ENCODE results near the gene SPRED1. TPM values are rescaled to one million over a fixed set of nuclear protein-coding genes. Genes with fewer than 3 reads are reported as not detected.
A peak's percentile ranks its signal among the peaks of the same experiment; 100 is the strongest.

The SPRED1 gene
- total RNA-seq, 1 donor from 2014 or later, result 20.4 TPM

DNA sequence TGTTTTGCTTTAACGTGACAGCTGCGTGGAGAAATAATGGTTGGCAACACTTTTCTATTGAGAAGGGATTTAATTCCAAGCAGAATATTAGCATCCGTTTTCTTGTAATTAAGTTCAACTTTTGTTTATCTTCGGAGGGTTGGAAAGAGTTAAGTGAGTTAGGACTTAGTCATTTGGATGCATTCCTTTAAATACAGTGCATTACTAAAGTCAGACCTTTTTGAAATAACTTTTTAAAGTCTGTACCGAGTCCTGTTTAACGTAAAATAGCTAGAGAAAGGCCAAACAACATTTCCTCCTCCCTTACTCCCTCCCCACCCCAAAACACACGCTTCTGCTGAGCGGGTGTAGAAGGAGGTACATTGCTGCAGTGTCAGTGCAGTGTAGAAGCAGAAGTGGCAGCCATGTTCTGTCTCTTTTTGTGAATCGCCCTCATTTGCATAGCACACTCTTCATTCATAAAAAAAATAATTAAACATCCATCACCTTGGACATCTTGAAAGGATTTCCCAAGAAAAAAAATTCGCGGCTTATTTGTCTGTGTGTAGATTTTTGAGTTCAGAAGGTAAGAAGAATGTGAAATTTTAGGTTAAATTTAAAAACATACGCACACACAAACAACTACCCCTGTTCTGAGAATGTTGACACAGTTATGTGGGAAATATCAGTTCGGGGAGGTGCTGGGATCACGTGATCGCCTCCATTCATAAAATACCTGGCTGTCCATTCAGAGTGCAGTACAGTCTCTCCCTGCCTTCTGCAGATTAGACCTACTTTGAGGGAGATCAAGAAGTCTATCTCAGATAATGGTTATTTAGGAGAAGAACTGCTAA, 1.6 kb downstream of the SPRED1 start:
- Histone ChIP-seq H3K36me3 (ENCODE audit: control insufficient read depth, insufficient read depth, low read length) (no peaks in the 10 kb centered on the region), H3K4me3 (ENCODE audit: low read depth, low read length) (peak overlapping the region; percentile 82)
- no peak for DNase-seq (ENCODE audit: low read depth)

DNA sequence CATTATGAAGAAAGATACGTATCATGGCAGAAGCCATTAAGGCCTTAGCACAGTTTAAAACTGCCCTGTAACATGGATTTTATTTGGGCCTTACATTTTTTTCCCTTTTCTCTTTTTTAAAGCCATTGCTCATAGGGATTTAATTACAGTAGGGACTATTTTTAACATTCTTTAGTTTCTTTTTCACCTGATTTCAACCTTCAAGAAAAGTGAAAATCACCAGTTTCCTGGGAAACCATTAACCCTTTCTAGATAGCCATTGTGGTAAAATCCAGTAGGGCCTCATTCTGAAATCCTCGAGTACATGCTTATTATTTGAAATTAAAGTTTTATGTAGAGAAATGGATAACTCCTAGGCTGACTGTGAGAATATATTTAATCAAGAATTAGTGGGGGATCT, 3.1 kb downstream of the SPRED1 start:
- Histone ChIP-seq H3K4me3 (ENCODE audit: low read depth, low read length) (peak overlapping the region; percentile 1), H3K36me3 (ENCODE audit: control insufficient read depth, insufficient read depth, low read length) (no peaks in the 10 kb centered on the region), H3K27me3 (ENCODE audit: control insufficient read depth, insufficient read depth, low read length) (no peaks in the 10 kb centered on the region)
- TF ChIP-seq, protein P1, sequence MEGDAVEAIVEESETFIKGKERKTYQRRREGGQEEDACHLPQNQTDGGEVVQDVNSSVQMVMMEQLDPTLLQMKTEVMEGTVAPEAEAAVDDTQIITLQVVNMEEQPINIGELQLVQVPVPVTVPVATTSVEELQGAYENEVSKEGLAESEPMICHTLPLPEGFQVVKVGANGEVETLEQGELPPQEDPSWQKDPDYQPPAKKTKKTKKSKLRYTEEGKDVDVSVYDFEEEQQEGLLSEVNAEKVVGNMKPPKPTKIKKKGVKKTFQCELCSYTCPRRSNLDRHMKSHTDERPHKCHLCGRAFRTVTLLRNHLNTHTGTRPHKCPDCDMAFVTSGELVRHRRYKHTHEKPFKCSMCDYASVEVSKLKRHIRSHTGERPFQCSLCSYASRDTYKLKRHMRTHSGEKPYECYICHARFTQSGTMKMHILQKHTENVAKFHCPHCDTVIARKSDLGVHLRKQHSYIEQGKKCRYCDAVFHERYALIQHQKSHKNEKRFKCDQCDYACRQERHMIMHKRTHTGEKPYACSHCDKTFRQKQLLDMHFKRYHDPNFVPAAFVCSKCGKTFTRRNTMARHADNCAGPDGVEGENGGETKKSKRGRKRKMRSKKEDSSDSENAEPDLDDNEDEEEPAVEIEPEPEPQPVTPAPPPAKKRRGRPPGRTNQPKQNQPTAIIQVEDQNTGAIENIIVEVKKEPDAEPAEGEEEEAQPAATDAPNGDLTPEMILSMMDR (IDR thresholded peaks at IDR 0.05; ENCODE audit: insufficient read depth, low read length, poor library complexity, severe bottlenecking), result no peak
- no peak for DNase-seq (ENCODE audit: low read depth)

More for the DNA sequence above, 1.6 kb downstream of the SPRED1 start:
- TF ChIP-seq, protein P1 (IDR thresholded peaks at IDR 0.05; ENCODE audit: insufficient read depth, low read length, poor library complexity, severe bottlenecking), result no peak
- no peaks in the 10 kb centered on the region for H3K27me3 ChIP-seq (ENCODE audit: control insufficient read depth, insufficient read depth, low read length)

DNA sequence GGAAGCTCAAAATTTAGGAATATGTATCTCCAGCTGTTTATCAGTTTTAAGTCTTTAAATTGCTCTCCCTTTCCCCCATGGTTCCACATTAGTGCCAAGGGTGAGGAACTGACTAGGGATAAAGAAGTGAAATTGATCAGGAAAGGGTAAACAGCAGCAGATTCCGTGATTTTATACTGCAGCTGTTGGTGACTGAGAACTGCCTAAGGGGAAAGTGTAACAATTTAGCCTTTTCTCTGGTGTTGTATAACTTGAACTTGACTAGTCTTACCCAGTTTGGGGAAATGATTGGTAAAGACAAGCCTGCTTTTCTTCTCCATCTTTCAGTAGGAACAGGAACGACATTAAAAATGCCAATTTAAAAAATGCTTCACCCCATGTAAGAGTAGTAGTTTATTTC, 5.0 kb downstream of the SPRED1 start:
- DNase-seq (ENCODE audit: low read depth), result no peak
- H3K4me3 ChIP-seq (ENCODE audit: low read depth, low read length), result no peak overlapping the region

DNA sequence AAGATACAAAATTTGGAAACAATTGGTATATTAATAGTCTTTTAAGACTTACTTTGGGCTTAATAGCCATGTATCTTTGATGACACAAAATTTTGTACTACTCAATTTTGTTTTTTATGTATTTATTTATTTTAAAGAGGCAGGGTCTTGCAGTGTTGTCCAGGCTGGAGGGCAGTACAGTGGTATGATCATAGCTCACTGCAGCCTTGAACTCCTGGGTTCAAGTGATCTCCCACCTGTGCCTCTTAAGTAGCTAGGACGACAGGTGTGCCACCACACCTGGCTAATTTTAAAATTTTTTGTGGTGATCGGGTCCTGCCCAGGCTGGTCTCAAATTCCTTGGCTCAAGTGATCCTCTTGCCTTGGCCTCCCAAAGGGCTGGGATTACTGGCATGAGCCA, 6.5 kb downstream of the SPRED1 start:
- H3K27me3 ChIP-seq (ENCODE audit: control insufficient read depth, insufficient read depth, low read length), result no peaks in the 10 kb centered on the region
- TF ChIP-seq, protein P1 (IDR thresholded peaks at IDR 0.05; ENCODE audit: insufficient read depth, low read length, poor library complexity, severe bottlenecking), result no peak
- no peaks in the 10 kb centered on the region for H3K36me3 ChIP-seq (ENCODE audit: control insufficient read depth, insufficient read depth, low read length)
- H3K4me3 ChIP-seq (ENCODE audit: low read depth, low read length), result no peak overlapping the region
- no peak for DNase-seq (ENCODE audit: low read depth)

More for the DNA sequence above, 5.0 kb downstream of the SPRED1 start:
- TF ChIP-seq, protein P1 (IDR thresholded peaks at IDR 0.05; ENCODE audit: insufficient read depth, low read length, poor library complexity, severe bottlenecking), result no peak
- H3K27me3 ChIP-seq (ENCODE audit: control insufficient read depth, insufficient read depth, low read length), result no peaks in the 10 kb centered on the region
- no peaks in the 10 kb centered on the region for H3K36me3 ChIP-seq (ENCODE audit: control insufficient read depth, insufficient read depth, low read length)

DNA sequence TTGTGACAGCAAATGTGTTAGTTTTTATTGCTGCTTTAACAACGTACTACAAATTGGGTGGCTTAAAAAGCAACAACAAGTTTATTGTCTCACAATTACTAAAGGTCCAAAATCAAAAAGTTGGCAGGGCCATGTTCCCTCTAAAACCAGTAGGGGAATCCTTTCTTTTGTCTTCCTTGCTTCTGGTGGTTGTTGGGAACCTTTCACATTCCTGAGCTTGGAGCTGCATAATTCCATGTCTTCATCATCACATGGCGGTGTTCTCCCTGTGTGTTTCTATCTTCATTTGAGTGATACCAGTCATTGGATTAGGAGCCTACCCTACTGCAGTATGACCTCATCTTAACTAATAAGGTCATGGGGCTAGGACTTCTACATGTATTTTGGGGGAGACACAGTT, 7.4 kb downstream of the SPRED1 start:
- no peak for DNase-seq (ENCODE audit: low read depth)
- TF ChIP-seq, protein P1 (IDR thresholded peaks at IDR 0.05; ENCODE audit: insufficient read depth, low read length, poor library complexity, severe bottlenecking), result peak; percentile 8

DNA sequence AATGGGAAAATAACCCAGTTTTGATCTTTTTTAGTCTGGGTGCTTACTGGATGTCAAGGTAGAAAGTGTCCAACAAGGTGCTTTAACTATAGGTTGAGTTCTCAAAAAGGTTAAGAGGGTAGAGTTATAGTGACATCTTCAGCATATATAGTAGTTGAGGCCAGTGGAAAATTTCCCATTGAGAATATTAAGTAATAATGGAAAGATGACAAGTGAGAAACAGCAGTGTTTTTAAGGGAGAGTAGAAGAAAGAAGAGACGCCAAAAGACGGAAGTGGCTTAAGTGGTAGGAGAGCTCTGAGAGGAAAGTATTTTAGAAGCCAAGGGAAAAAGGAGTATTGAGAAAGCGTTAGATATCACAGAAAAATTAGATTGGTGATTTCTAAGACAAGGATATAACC, 10.6 kb downstream of the SPRED1 start:
- Histone ChIP-seq H3K4me3 (ENCODE audit: low read depth, low read length) (no peak overlapping the region), H3K36me3 (ENCODE audit: control insufficient read depth, insufficient read depth, low read length) (no peaks in the 10 kb centered on the region), H3K27me3 (ENCODE audit: control insufficient read depth, insufficient read depth, low read length) (no peaks in the 10 kb centered on the region)
- no peak for DNase-seq (ENCODE audit: low read depth)
- TF ChIP-seq, protein P1 (IDR thresholded peaks at IDR 0.05; ENCODE audit: insufficient read depth, low read length, poor library complexity, severe bottlenecking), result no peak

More for the DNA sequence above, 7.4 kb downstream of the SPRED1 start:
- no peaks in the 10 kb centered on the region for H3K27me3 ChIP-seq (ENCODE audit: control insufficient read depth, insufficient read depth, low read length)
- H3K4me3 ChIP-seq (ENCODE audit: low read depth, low read length), result no peak overlapping the region
- H3K36me3 ChIP-seq (ENCODE audit: control insufficient read depth, insufficient read depth, low read length), result no peaks in the 10 kb centered on the region

Measured in kidney epithelial cell (primary cell).